Neural cell (in vitro differentiated cells): Measurements from ENCODE around the gene CPA3. TPM values are rescaled to one million over a fixed set of nuclear protein-coding genes. Genes with fewer than 3 reads are reported as not detected.

Experiments
- H2AFZ ChIP-seq: fragments of 200-600, 300-800 bp; sonication (generic), shearing (Covaris generic); 2 replicates; pipeline ENCODE4 v1.6.0; 2014; ENCODE audit warnings: low read depth, mild to moderate bottlenecking, antibody characterized with exemption, low read length, moderate library complexity
- H3F3A ChIP-seq: fragments of 200-600 bp; shearing (Covaris generic); 2 replicates; pipeline ENCODE4 v1.6.1; 2016; ENCODE audit warnings: mild to moderate bottlenecking, moderate library complexity, mixed read lengths, antibody characterized with exemption, low read length; ENCODE audit not compliant: insufficient read depth, poor library complexity, severe bottlenecking
- H3K27ac ChIP-seq: fragments of 200-600, 300-800 bp; sonication (generic), shearing (Covaris generic); 2 replicates; pipeline ENCODE4 v1.5.1; 2014; ENCODE audit warnings: mild to moderate bottlenecking, low read length, moderate library complexity
- H3K27me3 ChIP-seq: fragments of 300-800, 200-600 bp; sonication (generic), shearing (Covaris generic); 2 replicates; pipeline ENCODE4 v1.6.0; 2014; ENCODE audit warnings: mild to moderate bottlenecking, low read depth, low read length, moderate library complexity; ENCODE audit not compliant: insufficient read depth
- H3K36me3 ChIP-seq: fragments of 300-800, 200-600 bp; sonication (generic), shearing (Covaris generic); 2 replicates; pipeline ENCODE4 v1.5.1; 2014; ENCODE audit warnings: mild to moderate bottlenecking, antibody characterized with exemption, low read length, moderate library complexity; ENCODE audit not compliant: insufficient read depth
- H3K4me2 ChIP-seq: fragments of 300-800, 200-600 bp; sonication (generic), shearing (Covaris generic); 2 replicates; pipeline ENCODE4 v1.6.0; 2014; ENCODE audit warnings: mild to moderate bottlenecking, low read length
- H3K4me3 ChIP-seq: fragments of 300-800, 200-600 bp; sonication (generic), shearing (Covaris generic); 2 replicates; pipeline ENCODE4 v1.5.1; 2014; ENCODE audit warnings: mild to moderate bottlenecking, low read length, moderate library complexity
- H3K79me2 ChIP-seq: fragments of 200-600 bp; shearing (Covaris generic); replicated peaks from 2 replicates; pipeline ENCODE4 v1.6.0; 2014; ENCODE audit warnings: mild to moderate bottlenecking, low read length, moderate library complexity; ENCODE audit not compliant: insufficient read depth
- H3K9ac ChIP-seq: fragments of 300-800, 200-600 bp; sonication (generic), shearing (Covaris generic); 2 replicates; pipeline ENCODE4 v1.6.1; 2016; ENCODE audit warnings: mild to moderate bottlenecking, low read length, mixed read lengths
- H3K9me2 ChIP-seq: fragments of 200-600 bp; shearing (Covaris generic); 2 replicates; pipeline ENCODE4 v1.6.1; 2016; ENCODE audit warnings: mild to moderate bottlenecking, low read length, mixed read lengths; ENCODE audit not compliant: insufficient read depth
- H3K9me3 ChIP-seq: fragments of 200-600, 300-800 bp; sonication (generic), shearing (Covaris generic); 2 replicates; pipeline ENCODE4 v1.6.1; 2016; ENCODE audit warnings: mild to moderate bottlenecking, mixed run types, low read length, moderate library complexity, mixed read lengths
- H4K20me1 ChIP-seq: fragments of 200-600 bp; shearing (Covaris generic); 2 replicates; pipeline ENCODE4 v1.6.1; 2016; ENCODE audit warnings: mild to moderate bottlenecking, mixed run types; ENCODE audit not compliant: insufficient read depth
- EP300 ChIP-seq: fragments of 450-650 bp; conservative IDR thresholded peaks from 2 replicates; pipeline ENCODE4 v1.6.1; 2014; ENCODE audit warnings: antibody characterized with exemption, mild to moderate bottlenecking, moderate library complexity; ENCODE audit not compliant: poor library complexity, severe bottlenecking
- EZH2 ChIP-seq: fragments of 200-600, 300-800 bp; shearing (Covaris generic), sonication (generic); IDR thresholded peaks from 2 replicates; pipeline ENCODE4 v1.6.1; 2014; ENCODE audit warnings: antibody characterized with exemption, low read length, borderline replicate concordance, mild to moderate bottlenecking; ENCODE audit not compliant: insufficient read depth, poor library complexity, severe bottlenecking
- MXI1 ChIP-seq: fragments of 450-650 bp; conservative IDR thresholded peaks from 2 replicates; pipeline ENCODE4 v1.6.1; 2014; ENCODE audit warnings: antibody characterized with exemption, mild to moderate bottlenecking; ENCODE audit not compliant: poor library complexity, severe bottlenecking
- POLR2AphosphoS5 ChIP-seq: IDR thresholded peaks from 2 replicates; pipeline ENCODE4 v1.6.1; 2012
- RAD21 ChIP-seq: fragments of 450-650 bp; conservative IDR thresholded peaks from 2 replicates; pipeline ENCODE4 v1.6.1; 2014; ENCODE audit warnings: antibody characterized with exemption, mild to moderate bottlenecking, moderate library complexity
- SMC3 ChIP-seq: fragments of 450-650 bp; conservative IDR thresholded peaks from 2 replicates; pipeline ENCODE4 v1.6.1; 2014; ENCODE audit warnings: antibody characterized with exemption, mild to moderate bottlenecking, moderate library complexity; ENCODE audit not compliant: poor library complexity
- TAF1 ChIP-seq: IDR thresholded peaks from 2 replicates; pipeline ENCODE4 v1.6.1; 2012; ENCODE audit warnings: low read depth
- polyA plus RNA-seq: library from polyadenylated mRNA; depleted of rRNA; stranded (reverse); fragments of >200 nt; gene quantifications from 2 replicates; pipeline ENCODE4 v1.2.3, GENCODE V29; 2014
- TF ChIP-seq, protein P1 (sequence below): fragments of 450-650 bp; IDR thresholded peaks from 2 replicates; pipeline ENCODE4 v1.5.1; 2014; ENCODE audit warnings: antibody characterized with exemption, mild to moderate bottlenecking, moderate library complexity; ENCODE audit not compliant: poor library complexity, severe bottlenecking
- TF ChIP-seq, protein P2 (sequence below): IDR thresholded peaks from 2 replicates; pipeline ENCODE4 v1.6.1; 2012; ENCODE audit warnings: borderline replicate concordance

CPA3 gene
- polyA plus RNA-seq, 1 donor from 2014 or later: not detected

DNA sequence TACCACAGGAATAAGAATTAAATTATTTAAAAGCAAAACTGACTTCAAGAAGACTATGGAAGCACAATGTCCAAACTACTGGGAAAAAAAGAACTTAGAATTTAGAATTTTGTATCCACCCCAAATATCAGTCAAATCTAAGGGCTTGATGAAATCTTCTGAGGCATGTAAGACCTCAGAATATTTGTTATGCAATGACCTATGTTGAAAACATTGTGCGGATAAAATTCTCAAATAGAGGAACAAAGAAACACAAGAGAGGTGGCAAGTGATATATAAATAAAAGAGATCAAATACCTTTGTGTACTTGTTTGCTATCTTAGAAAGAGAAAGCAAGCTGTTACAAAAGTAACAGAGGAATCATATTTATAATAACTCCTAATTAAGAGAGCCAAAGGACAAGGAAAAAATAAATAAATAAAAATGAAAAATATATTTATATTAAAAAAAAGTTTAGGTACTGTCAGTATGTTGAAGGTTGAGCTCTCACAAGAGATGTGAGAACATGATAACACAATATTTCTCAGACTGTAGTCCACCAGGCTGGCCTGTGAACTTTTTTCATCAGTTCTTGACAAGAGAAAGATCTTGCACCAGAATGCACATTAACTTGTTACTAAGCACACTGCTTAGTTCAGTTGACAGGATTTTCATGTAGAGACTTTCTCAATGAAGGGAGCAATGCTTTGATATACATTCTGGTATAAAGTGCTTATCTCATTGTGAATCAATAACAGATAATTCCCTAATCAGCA is 50.0 kb downstream of the CPA3 start:
- no peaks in the 10 kb centered on the region for H3K9me3 ChIP-seq
- no peak overlapping the region for H3K27ac ChIP-seq
- H3K9ac ChIP-seq: no peak overlapping the region
- TF ChIP-seq EZH2 (no peak), POLR2AphosphoS5 (no peak), SMC3 (no peak), RAD21 (no peak), MXI1 (no peak), EP300 (no peak)
- TF ChIP-seq, protein P1, sequence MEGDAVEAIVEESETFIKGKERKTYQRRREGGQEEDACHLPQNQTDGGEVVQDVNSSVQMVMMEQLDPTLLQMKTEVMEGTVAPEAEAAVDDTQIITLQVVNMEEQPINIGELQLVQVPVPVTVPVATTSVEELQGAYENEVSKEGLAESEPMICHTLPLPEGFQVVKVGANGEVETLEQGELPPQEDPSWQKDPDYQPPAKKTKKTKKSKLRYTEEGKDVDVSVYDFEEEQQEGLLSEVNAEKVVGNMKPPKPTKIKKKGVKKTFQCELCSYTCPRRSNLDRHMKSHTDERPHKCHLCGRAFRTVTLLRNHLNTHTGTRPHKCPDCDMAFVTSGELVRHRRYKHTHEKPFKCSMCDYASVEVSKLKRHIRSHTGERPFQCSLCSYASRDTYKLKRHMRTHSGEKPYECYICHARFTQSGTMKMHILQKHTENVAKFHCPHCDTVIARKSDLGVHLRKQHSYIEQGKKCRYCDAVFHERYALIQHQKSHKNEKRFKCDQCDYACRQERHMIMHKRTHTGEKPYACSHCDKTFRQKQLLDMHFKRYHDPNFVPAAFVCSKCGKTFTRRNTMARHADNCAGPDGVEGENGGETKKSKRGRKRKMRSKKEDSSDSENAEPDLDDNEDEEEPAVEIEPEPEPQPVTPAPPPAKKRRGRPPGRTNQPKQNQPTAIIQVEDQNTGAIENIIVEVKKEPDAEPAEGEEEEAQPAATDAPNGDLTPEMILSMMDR: no peak
- no peak overlapping the region for H2AFZ ChIP-seq
- no peak overlapping the region for H3K4me3 ChIP-seq
- no peaks in the 10 kb centered on the region for H3F3A ChIP-seq
- H3K79me2 ChIP-seq: no peaks in the 10 kb centered on the region
- H4K20me1 ChIP-seq: no peaks in the 10 kb centered on the region
- no peaks in the 10 kb centered on the region for H3K27me3 ChIP-seq
- H3K4me2 ChIP-seq: no peak overlapping the region
- no peaks in the 10 kb centered on the region for H3K9me2 ChIP-seq
- no peaks in the 10 kb centered on the region for H3K36me3 ChIP-seq

DNA sequence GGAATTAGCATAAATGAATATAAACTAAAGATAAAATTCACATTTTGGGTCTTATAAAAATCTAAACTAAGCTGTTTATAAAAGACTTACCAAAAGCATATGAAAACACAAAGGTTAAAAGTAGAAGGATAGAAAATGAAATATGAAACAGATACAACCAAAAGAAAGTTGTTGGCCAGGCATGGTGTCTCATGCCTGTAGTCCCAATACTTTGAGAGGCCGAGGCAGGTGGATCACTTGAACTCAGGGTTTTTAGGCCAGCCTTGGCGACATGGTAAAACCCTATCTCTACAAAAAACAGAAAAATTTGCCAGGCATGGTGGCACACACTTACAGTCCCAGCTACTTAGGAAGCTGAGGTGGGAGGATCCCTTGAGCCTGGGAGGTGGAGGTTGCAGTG is 51.0 kb downstream of the CPA3 start:
- H3K4me2 ChIP-seq: no peak overlapping the region
- H4K20me1 ChIP-seq: no peaks in the 10 kb centered on the region
- no peak overlapping the region for H3K9ac ChIP-seq
- no peaks in the 10 kb centered on the region for H3K36me3 ChIP-seq
- H3F3A ChIP-seq: no peaks in the 10 kb centered on the region
- no peaks in the 10 kb centered on the region for H3K79me2 ChIP-seq
- no peaks in the 10 kb centered on the region for H3K9me2 ChIP-seq
- H2AFZ ChIP-seq: no peak overlapping the region
- TF ChIP-seq EP300: no peak
- TF ChIP-seq EZH2: no peak
- TF ChIP-seq POLR2AphosphoS5: no peak
- TF ChIP-seq TAF1: no peak
- TF ChIP-seq MXI1: no peak
- TF ChIP-seq RAD21: no peak
- TF ChIP-seq SMC3: no peak
- H3K27me3 ChIP-seq: no peaks in the 10 kb centered on the region
- no peak overlapping the region for H3K4me3 ChIP-seq
- H3K9me3 ChIP-seq: no peaks in the 10 kb centered on the region
- no peak overlapping the region for H3K27ac ChIP-seq

DNA sequence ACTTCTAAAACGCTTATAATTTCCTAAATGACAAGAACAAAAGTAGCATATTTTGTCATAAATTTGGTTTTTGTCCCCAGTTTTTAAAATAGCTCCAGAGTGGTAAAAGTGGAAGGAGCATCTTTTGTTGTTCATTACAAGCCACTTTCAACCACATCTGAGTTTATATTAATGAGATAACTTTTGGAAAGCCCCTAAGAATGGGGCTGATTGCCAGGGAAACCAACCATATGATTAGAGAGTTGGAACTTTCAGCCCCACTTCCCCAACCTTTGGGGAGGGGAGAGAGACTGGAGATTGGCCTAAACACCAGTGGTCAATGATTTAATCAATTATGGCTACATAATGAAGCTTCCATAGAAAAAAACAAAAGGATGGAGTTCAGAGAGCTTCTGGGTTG is 57.4 kb downstream of the CPA3 start:
- no peaks in the 10 kb centered on the region for H3F3A ChIP-seq
- no peaks in the 10 kb centered on the region for H3K27me3 ChIP-seq
- H3K4me3 ChIP-seq: no peak overlapping the region

More for the DNA sequence above, 57.4 kb downstream of the CPA3 start:
- H4K20me1 ChIP-seq: no peaks in the 10 kb centered on the region
- H2AFZ ChIP-seq: no peak overlapping the region
- no peaks in the 10 kb centered on the region for H3K9me2 ChIP-seq
- no peak for TF ChIP-seq POLR2AphosphoS5
- TF ChIP-seq EZH2: no peak
- TF ChIP-seq SMC3: no peak
- TF ChIP-seq EP300: no peak
- no peak for TF ChIP-seq TAF1
- no peak for TF ChIP-seq MXI1
- TF ChIP-seq, protein P2, sequence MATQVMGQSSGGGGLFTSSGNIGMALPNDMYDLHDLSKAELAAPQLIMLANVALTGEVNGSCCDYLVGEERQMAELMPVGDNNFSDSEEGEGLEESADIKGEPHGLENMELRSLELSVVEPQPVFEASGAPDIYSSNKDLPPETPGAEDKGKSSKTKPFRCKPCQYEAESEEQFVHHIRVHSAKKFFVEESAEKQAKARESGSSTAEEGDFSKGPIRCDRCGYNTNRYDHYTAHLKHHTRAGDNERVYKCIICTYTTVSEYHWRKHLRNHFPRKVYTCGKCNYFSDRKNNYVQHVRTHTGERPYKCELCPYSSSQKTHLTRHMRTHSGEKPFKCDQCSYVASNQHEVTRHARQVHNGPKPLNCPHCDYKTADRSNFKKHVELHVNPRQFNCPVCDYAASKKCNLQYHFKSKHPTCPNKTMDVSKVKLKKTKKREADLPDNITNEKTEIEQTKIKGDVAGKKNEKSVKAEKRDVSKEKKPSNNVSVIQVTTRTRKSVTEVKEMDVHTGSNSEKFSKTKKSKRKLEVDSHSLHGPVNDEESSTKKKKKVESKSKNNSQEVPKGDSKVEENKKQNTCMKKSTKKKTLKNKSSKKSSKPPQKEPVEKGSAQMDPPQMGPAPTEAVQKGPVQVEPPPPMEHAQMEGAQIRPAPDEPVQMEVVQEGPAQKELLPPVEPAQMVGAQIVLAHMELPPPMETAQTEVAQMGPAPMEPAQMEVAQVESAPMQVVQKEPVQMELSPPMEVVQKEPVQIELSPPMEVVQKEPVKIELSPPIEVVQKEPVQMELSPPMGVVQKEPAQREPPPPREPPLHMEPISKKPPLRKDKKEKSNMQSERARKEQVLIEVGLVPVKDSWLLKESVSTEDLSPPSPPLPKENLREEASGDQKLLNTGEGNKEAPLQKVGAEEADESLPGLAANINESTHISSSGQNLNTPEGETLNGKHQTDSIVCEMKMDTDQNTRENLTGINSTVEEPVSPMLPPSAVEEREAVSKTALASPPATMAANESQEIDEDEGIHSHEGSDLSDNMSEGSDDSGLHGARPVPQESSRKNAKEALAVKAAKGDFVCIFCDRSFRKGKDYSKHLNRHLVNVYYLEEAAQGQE: no peak
- no peak for TF ChIP-seq RAD21
- TF ChIP-seq, protein P1: no peak
- no peak overlapping the region for H3K9ac ChIP-seq
- no peak overlapping the region for H3K27ac ChIP-seq
- no peaks in the 10 kb centered on the region for H3K36me3 ChIP-seq
- no peaks in the 10 kb centered on the region for H3K9me3 ChIP-seq
- H3K79me2 ChIP-seq: no peaks in the 10 kb centered on the region
- H3K4me2 ChIP-seq: no peak overlapping the region
